GM21619 (cell line): Measurements from ENCODE around the gene TBX4.
"Not testable (repeated sequence)": the region's sequence is repeated elsewhere in the genome, so short reads cannot be mapped to it uniquely, and the experiment has no call there.

ENCODE experiments used
- ATAC-seq: cut with Tn5 transposase; IDR thresholded peaks from one replicate; pipeline ENCODE4 v1.9.1; 2021; ENCODE audit not compliant: unreplicated experiment

TBX4 gene

DNA sequence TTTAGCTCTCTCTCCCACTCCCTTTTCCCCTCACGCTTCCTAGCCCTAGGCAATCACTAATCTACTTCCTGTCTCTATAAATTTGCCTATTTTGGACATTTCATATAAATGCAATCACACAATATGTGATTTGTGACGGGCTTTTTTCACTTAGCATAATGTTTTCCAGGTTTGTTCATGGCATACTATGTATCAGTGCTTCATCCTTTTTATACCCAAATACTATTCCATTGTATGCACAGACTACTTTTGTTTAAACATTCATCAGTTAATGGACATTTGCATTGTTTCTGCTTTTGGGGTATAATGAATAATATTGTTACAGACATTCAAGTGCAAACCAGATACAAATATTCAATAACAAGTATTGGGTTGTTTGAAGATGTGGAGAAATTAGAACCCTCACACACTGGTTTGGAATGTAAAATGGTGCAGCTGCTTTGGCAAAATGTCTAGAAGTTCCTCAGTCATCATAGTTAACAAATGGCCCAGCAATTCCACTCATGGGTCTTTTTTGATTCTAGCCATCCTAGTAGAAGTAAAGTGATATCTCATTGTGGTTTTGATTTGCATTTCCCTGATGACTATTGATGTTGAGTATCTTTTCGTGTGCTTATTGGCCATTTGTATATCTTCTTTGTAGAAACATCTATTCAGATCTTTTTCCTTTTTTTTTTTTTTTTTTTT, 67.7 kb downstream of the TBX4 start:
- no peak for ATAC-seq

DNA sequence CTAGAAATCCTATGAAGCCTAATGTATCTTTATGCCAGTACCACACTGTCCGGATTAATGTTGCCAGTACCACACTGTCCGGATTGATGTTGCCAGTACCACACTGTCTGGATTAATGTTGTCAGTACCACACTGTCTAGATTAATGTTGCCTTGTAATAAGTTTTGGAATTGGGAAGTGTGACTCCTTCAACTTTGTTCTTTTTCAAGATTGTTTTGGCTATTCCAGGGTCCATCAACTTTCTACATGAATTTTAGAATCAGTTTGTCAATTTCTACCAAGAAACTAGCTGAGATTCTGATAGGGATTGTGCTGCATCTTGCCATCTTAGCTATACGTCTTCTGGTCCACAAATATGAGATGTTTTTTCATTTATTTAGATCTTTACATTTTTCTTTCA, 68.7 kb downstream of the TBX4 start:
- ATAC-seq: no peak

DNA sequence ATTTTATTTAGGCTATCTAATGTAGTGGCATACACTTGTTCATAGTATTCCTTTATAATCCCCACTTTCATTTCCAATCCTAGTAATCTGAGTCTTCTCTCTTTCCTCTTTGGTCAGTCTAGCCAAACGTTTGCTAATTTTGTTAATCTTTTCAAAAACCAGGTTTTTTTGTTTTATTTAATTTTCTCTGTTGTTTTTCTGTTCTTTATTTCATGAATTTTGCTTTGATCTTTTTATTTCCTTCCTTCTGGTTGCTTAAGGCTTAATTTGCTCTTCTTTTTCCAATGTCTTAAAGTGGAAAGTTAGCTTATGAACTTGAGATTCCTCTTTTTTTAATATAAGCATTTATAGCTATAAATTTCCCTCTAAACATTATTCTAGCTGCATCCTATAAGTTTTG, 69.9 kb downstream of the TBX4 start:
- ATAC-seq: no peak

DNA sequence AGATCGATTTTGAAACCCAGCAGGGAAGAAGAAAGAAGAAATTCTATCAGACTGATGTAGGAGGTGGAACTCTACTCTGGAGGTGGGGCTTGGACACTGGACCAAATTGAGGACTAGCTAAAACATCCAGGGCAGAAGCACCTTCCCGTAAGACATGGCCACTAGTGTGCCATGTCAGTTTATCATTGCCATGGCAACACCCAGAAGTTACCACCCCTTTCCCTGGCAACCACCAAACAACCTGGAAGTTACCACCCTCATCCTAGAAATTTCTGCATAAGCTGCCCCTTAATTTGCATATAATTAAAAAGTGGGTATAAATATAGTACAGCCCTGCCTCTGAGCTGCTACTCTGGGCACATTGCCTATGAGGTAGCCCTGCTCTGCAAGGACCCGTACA, 72.1 kb downstream of the TBX4 start:
- no peak for ATAC-seq

DNA sequence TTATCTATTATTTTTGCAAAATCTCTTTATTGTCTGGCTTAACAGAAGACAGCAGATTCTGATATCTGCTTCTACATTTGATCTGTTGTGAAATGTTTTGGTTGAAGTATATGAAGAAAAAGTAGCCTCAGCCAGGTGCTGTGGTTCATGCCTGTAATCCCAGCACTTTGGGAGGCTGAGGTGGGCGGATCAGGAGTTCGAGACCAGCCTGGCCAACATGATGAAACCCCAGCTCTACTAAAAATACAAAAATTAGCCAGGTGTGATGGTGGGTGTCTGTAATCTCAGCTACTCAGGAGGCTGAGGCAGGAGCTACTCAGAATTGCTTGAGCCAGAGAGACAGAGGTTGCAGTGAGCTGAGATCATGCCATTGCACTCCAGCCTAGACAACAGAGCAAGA, 75.2 kb downstream of the TBX4 start:
- ATAC-seq: not testable (repeated sequence)

DNA sequence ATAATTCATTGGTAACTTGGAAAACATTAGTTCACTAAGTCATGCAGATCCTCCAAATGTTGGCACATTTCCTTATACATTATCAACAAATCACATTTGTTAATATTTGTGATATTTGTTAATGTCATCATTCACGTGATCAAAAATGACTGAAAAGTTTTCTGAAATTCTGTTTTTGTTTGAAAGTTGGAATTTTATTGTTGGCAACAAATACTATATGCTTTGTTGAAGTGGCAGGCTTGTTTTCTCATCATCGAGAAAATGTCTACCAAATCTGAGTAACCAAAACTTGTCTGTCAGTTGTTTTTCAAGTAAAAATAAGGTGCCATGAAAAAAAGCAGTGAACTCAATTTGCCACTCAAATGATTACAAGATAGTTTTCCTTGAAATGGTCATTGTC, 75.9 kb downstream of the TBX4 start:
- no peak for ATAC-seq

DNA sequence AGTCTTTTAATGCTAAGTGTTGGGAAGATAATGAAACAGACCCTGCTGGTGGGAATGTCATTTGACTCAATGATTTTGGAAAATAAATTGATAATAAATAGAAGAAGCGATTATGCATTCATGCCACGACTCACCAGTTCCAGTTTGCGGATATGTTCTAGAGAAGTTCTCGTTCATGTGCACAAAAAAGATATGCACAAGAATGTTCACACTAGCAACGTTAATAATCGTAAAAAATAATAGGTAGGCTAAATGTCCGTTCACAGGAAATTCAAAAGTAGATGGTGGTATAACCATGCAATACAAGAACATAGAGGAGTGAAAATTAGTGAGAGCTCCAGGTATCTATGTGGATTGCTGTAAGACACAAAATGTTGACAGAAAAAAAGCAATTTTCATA, 79.0 kb downstream of the TBX4 start:
- ATAC-seq: no peak

DNA sequence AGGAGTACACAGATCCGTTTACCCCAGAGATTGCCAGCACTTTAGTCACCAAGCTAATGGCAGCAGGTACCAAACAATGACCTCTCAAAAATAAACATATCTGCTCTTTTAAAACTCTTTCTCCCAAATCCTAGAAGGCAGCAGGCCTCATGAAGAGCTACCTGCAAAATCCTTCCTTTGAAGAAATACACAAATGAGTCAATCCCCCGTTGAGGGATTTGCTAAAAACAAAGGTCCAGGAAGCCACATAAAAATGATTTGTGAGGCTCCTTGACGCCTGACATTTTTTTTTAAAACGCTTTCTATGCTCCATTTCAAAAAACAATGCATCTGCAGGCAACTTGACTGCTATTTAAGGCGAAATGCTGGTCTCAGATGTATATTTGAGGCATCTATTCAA, 80.6 kb downstream of the TBX4 start:
- no peak for ATAC-seq

DNA sequence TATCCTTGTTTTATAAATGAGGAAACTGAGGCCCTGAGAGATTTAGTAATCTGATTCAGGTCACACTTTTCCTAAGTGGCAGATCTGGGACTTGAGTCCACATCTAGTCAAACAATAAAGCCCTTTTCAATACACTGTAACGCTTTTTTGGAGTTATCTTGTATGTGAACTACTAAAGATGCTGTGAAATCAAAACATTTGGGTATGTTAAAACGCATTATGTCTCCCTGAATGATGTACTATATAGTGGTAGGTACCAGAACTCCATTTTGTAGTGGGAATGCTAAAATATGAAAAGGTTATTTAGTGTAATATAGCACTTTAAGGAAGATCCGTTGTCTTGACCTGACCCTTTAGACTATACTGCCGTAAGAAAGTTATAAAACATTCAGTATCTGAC, 81.6 kb downstream of the TBX4 start:
- no peak for ATAC-seq

DNA sequence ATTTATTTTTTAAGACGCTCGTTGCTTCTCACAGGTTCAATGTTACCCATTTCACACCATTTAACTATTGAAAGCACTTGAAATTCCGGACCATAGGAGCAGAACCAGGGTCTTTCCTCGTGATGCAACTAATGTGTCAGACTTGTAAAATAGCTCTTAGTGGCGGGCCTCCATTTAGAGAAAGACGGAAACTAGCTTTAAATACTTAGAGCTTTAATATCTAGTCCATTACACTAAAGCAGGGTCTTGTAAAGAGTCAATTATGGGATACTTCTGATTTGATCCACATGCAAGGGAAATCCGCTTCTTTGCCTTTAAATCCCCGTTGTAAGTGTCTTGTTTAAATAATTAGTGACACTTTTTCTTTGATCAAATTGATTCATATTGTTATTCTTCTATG, 82.2 kb downstream of the TBX4 start:
- no peak for ATAC-seq
